B cell (primary cell): ENCODE data around the gene KIF4A.
"Not testable (repeated sequence)": the region's sequence is repeated elsewhere in the genome, so short reads cannot be mapped to it uniquely, and the experiment has no call there.

Experiments
- CTCF ChIP-seq: fragments of 200-600 bp; IDR thresholded peaks from one replicate; pipeline ENCODE4 v1.8.0; 2022; ENCODE audit warnings: antibody characterized with exemption, mild to moderate bottlenecking
- EZH2 ChIP-seq: IDR thresholded peaks from 2 replicates; pipeline ENCODE4 v1.6.1; 2012; ENCODE audit warnings: borderline replicate concordance, low read depth, mild to moderate bottlenecking, moderate library complexity, low read length; ENCODE audit not compliant: insufficient read depth, poor library complexity, severe bottlenecking

- TF ChIP-seq CTCF, EZH2: not testable (repeated sequence)
These were observed 59.6 kb downstream of the KIF4A start for GRCh38 chrX:70349367-70350125.
